Mesenteric fat pad (tissue), 1 donor: ENCODE results near the gene NTN5. TPM values are rescaled to one million over a fixed set of nuclear protein-coding genes. Genes with fewer than 3 reads are reported as not detected.
A peak's percentile ranks its signal among the peaks of the same experiment; 100 is the strongest.
"Not testable (repeated sequence)": the region's sequence is repeated elsewhere in the genome, so short reads cannot be mapped to it uniquely, and the experiment has no call there.

ENCODE experiments used
- DNase-seq: peaks from one replicate; pipeline ENCODE4 v3.0.0-alpha.2; 2020; ENCODE audit warnings: low spot score
- total RNA-seq: library from RNA; stranded (reverse); fragmentation: NEBNext Ultra II Directional; extraction: Animal tissue kit (Norgen Biotek cat#: 25700); gene quantifications from one replicate; pipeline ENCODE4 v1.2.1, GENCODE V29; 2021
- donor health status: DM: yes; HTN: yes; CAD: no.

Gene NTN5
- total RNA-seq, 1 donor from 2014 or later, result 0.51 TPM

- no peak for DNase-seq
Measured at GRCh38 chr19:48645620-48646000, 27.2 kb downstream of the NTN5 start.

DNA sequence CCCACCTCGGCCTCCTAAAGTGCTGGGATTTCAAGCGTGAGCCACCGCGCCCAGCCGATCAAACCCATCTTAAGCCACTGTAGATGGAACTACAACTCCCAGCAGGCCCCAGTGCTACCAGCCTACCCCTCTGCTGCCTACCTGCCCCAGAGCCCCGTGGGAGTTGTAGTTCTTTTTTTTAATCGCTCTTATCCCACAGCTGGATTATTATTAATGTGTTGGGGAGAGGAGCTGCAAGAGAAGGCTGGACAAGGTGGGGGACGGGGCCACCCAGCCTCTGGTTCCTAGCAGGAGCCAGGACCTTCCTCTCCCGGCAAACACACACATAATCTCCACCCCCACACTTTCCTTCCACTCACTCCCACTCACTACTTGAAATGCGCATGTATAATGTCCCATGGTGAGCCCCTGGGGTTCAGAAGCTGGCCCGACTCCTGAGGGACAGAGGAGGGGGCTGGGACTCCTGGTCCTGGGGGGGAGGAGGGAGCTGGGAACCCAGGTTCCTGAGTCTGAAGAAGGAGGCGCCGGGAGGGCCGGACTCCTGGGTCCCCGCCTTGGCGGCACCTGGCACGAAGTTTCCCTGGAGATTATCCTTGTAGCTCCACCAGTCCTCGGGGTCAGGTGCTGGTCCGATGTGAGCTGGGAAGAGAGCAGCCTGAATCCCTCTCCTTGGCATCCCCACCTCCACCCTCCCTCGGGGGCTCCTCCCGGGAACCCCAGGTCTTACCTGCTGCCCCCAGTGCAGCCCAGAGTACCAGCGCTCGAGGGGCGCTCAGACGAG lies 27.8 kb downstream of the NTN5 start:
- no peak for DNase-seq

- DNase-seq, result no peak
Measured at GRCh38 chr19:48644355-48644754, 28.5 kb downstream of the NTN5 start.

DNA sequence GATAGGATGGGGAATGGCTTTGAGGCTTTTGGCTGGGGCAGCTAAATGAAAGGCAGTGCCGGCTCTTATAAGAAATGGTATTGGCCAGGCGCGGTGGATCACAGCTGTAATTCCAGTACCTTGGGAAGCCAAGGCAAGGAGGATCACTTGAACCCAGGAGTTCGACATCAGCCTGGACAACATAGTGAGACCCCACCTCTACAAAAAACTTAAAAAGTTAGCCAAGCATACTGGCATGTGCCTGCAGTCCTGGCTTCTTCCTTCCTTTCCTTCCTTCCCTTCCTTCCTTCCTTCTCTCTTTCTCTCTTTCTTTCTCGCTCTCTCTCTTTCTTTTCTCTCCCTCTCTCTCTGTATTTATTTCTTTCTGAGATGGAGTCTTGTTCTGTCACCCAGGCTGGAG lies 30.0 kb downstream of the NTN5 start:
- DNase-seq, result no peak

- no peak for DNase-seq
Measured at GRCh38 chr19:48641850-48642249, 31.0 kb downstream of the NTN5 start.

DNA sequence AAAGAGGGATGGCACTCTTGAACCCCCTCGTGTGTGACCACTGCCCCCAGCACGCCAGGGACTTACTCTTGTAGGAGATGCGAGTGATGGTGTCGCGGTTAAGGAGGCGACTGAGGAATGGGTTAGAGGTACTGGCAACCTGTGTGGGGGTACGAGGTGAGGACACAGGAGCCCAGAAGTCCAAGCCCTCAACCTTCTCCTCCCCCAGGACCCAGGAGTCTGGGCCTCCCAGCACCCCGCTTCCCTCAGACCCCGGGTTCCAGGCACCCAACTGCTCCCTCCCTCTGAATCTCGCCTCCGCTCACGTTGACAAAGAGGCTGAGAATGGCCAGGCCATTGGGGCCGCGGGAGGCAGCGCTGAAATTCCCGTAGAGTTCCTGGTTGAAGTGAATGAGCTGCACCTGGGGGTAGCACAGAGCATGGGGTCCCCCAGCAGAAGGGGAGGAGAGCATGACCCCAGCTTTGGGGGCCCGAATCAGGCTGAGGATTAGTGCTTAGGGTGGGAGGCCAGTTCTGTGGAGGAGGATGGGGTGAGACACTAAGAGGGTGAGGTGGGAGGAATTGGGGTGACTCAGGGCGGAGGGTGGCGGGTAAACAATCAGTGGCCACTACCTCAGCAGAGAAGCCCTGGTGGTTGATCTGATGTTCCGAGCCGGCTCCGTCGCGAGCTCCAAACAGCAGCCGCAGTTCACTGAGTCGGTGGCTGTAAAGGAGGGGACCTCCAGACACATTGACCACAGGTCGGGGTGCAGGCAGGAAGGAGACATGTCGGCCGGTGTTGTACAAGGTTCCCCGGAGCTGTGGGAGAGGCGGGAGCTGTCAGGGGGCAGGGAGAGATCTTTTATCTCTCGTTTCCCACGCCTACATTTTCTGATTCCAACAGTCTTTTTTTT lies 33.1 kb downstream of the NTN5 start:
- no peak for DNase-seq

- no peak for DNase-seq
Measured at GRCh38 chr19:48638831-48639381, 33.9 kb downstream of the NTN5 start.

GRCh38 chr19:48637948-48638830 lies 34.6 kb downstream of the NTN5 start:
- DNase-seq, result no peak

DNA sequence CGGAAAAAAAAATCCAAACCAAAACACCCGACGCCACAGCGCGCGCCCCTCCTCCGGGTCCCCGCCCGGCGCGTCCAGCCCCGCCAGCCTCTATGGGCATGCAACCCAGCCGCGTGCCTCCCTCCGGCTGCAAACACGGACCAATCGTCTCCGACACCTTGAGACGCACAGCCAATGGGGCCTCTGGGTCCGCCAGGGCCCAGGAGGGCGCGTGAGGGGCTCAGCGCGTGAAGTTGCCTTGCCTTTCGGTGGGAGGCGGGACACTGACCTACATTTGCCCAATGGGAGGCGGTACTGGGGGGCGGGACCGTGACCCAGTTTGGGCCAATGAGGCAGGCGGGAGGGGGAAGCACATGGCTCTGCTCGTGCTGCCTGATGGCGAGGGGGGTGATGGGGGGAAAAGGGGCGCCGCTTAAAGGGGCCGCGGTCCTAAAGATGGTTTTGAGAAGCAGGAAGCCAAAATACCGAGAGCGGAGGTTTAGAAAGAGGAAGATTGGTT lies 35.3 kb downstream of the NTN5 start:
- DNase-seq, result peak; percentile 98

DNA sequence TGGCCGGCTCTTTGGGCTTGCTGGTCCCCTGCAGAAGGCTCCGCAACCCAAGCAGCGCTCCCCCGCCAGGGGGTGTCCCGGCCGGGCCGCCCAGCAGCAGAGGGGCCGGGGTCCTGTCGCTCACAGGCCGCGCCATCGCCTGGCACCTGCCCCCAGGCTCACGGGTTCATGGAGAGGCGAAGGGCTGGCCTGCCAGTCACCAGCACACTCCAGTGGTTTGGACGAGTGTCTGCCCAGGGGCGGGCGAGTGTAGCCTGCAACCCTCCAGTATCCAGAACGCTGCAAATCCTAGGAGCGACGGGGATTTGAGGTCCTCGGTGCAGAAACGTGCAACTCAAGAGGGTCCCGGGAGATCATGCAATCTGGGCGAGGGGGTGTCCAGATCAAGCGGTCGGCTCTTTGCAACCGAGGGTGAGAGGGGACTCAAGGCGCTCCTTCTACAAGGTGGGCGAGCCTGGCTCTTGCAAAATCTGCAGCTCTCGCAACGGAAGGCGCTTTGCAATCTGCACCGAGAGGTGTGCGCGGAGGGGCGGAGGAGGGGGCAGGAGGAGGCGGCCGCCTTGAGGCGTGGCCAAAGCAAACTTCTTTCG lies 35.9 kb downstream of the NTN5 start, which contains the start of gene DBP:
Gene DBP, minus strand, starts transcription at position 521 of the 590 bp plus-strand sequence. Its CDS starts 385 bp downstream, at position 136.
- DNase-seq, result no peak

GRCh38 chr19:48635966-48636858 lies 36.6 kb downstream of the NTN5 start:
- no peak for DNase-seq

DNA sequence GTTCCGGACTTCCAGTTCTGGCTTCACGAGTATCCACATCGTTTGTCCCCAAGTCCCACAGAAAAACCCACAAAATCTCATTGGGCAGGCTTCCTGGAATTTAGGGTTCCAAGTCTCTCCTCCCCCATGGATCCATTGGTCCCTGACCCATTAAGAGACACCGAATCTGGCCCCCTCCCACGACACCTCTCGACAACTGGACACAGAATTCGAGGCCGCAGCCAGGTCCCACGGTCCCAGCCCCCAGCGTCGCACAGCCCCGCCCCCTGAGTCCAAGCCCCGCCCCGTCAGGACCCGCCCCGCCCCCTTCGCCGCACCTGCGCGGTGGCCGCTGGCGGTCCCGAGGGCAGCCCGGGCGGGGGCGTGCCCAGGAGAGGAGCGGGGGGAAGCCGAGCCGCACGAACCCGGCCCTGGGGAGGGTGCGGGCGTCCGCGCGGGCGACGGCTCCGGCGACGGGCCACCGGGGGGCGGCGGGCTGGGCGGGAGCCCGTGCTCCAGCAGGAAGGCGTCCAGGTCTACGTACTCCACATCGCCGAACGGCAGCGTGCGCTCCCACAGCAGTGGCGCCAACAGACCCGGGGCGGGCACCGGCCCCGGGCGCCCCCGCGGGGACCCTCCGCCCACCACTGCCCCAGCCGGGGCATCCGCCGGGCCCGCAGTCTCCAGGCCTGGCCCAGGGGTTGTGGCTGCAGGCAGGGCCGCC lies 37.4 kb downstream of the NTN5 start:
- no peak for DNase-seq

- peak; percentile 96 for DNase-seq
Measured at GRCh38 chr19:48634424-48635262, 38.2 kb downstream of the NTN5 start.

DNA sequence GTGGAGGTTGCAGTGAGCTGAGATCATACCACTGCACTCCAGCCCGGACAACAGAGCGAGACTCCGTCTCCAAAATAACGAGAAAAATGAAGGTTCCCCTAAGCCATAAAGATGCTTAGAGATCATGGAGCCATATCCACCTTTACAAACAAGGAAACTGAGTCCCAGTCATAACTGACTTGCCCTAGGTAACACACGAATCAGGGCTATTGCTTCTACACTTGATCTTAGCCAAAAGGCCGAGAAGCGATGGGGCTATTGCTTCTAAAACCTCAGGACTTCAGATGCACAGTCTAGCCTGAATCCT lies 38.8 kb downstream of the NTN5 start:
- DNase-seq, result no peak

GRCh38 chr19:48633148-48634035 lies 39.4 kb downstream of the NTN5 start:
- DNase-seq, result no peak

GRCh38 chr19:48632692-48633147 lies 40.1 kb downstream of the NTN5 start:
- no peak for DNase-seq

- DNase-seq, result not testable (repeated sequence)
Measured at GRCh38 chr19:48632286-48632685, 40.5 kb downstream of the NTN5 start.
